Fibroblast of upper back skin (primary cell): ENCODE measurements around the gene ICAM5.
"Not testable (repeated sequence)": the region's sequence is repeated elsewhere in the genome, so short reads cannot be mapped to it uniquely, and the experiment has no call there.

Experiments
- DNase-seq: peaks from one replicate; pipeline ENCODE4 v3.0.0-alpha.2; 2013

The ICAM5 gene

GRCh38 chr19:10289836-10290356 is at the start of gene ICAM5:
ICAM5 (plus strand) TSS chr19:10289952; CDS start chr19:10290044, 92 bp downstream.
- no peak for DNase-seq

- not testable (repeated sequence) for DNase-seq
Observed at GRCh38 chr19:10241826-10242449, 47.8 kb upstream of the ICAM5 start.

GRCh38 chr19:10243606-10244005 is 46.1 kb upstream of the ICAM5 start:
- no peak for DNase-seq

- no peak for DNase-seq
Observed at GRCh38 chr19:10245189-10245939, 44.4 kb upstream of the ICAM5 start.

- no peak for DNase-seq
Observed at GRCh38 chr19:10246511-10246910, 43.2 kb upstream of the ICAM5 start.

- DNase-seq, result peak; percentile 99
Observed at GRCh38 chr19:10251792-10252694, 37.7 kb upstream of the ICAM5 start, which contains the start of gene MRPL4. MRPL4 (plus strand) TSS chr19:10252214; CDS start chr19:10252254, 40 bp downstream.

- DNase-seq, result no peak
Observed at GRCh38 chr19:10252707-10253106, 37.0 kb upstream of the ICAM5 start.

- no peak for DNase-seq
Observed at GRCh38 chr19:10254244-10254643, 35.5 kb upstream of the ICAM5 start.

- no peak for DNase-seq
Observed at GRCh38 chr19:10255358-10255757, 34.4 kb upstream of the ICAM5 start.

- DNase-seq, result no peak
Observed at GRCh38 chr19:10256551-10256950, 33.2 kb upstream of the ICAM5 start.

GRCh38 chr19:10256970-10257615 is 32.7 kb upstream of the ICAM5 start:
- DNase-seq, result no peak

- no peak for DNase-seq
Observed at GRCh38 chr19:10258080-10258710, 31.6 kb upstream of the ICAM5 start.

GRCh38 chr19:10259162-10259905 is 30.4 kb upstream of the ICAM5 start:
- peak; percentile 78 for DNase-seq

GRCh38 chr19:10260141-10260584 is 29.6 kb upstream of the ICAM5 start:
- no peak for DNase-seq

GRCh38 chr19:10262771-10263170 is 27.0 kb upstream of the ICAM5 start:
- DNase-seq, result peak; percentile 69

GRCh38 chr19:10266706-10267105 is 23.0 kb upstream of the ICAM5 start:
- DNase-seq, result no peak

- DNase-seq, result no peak
Observed at GRCh38 chr19:10268071-10268470, 21.7 kb upstream of the ICAM5 start.

GRCh38 chr19:10269333-10270179 is 20.2 kb upstream of the ICAM5 start:
- DNase-seq, result peak; percentile 63

- no peak for DNase-seq
Observed at GRCh38 chr19:10270180-10270615, 19.6 kb upstream of the ICAM5 start.
